ENCODE results near the gene ADGRE2. TPM values are rescaled to one million over a fixed set of nuclear protein-coding genes. Genes with fewer than 3 reads are reported as not detected.
"Not testable (repeated sequence)": the region's sequence is repeated elsewhere in the genome, so short reads cannot be mapped to it uniquely, and the experiment has no call there.

The ADGRE2 gene
- total and polyA plus RNA-seq, 2 experiments from 2014 or later, result 2.4 TPM

- DNase-seq (ENCODE audit: low spot score); H3K9me2 ChIP-seq (ENCODE audit: insufficient read depth); H3K9me3 Mint-ChIP-seq; H2AFZ ChIP-seq; H3K36me3 ChIP-seq (ENCODE audit: insufficient read depth); H4K20me1 ChIP-seq (replicated peaks; ENCODE audit: insufficient read depth); H3K27ac Mint-ChIP-seq; H3K36me3 Mint-ChIP-seq (ENCODE audit: low read depth); H3F3A ChIP-seq (replicated peaks; ENCODE audit: low read depth); H3K4me1 Mint-ChIP-seq; H3K27ac ChIP-seq (ENCODE audit: low read depth); ATAC-seq; H3K4me2 ChIP-seq; H3K27me3 ChIP-seq (ENCODE audit: insufficient read depth); H3K4me1 ChIP-seq (ENCODE audit: insufficient read depth); H3K4me3 ChIP-seq; H3K79me2 ChIP-seq (replicated peaks; ENCODE audit: insufficient read depth): not testable (repeated sequence)
- H3K27me3 Mint-ChIP-seq (ENCODE audit: insufficient read depth, low read depth, poor library complexity), result peaks cover 10% of the 10 kb centered on the region
- 0 out of 3 replicates have a peak overlapping the region, but pooled peaks have one; percentile 21 for H3K4me3 Mint-ChIP-seq
These were observed 715 bp downstream of the ADGRE2 start for GRCh38 chr19:14777645-14778044.

GRCh38 chr19:14775869-14776586 lies 2.3 kb downstream of the ADGRE2 start:
- Mint-ChIP-seq H3K36me3 (ENCODE audit: low read depth) (peaks cover 3% of the 10 kb centered on the region; the same call in 2 of the 3 replicates), H3K27me3 (ENCODE audit: insufficient read depth, low read depth, poor library complexity) (peaks cover 10% of the 10 kb centered on the region), H3K9me3 (no peaks in the 10 kb centered on the region), H3K4me3 (peak overlapping the region; percentile 84), H3K27ac (no peak overlapping the region), H3K4me1 (peaks cover 9% of the 10 kb centered on the region)
- H4K20me1 ChIP-seq (replicated peaks; ENCODE audit: insufficient read depth), result no peaks in the 10 kb centered on the region
- no peaks in the 10 kb centered on the region for H3K79me2 ChIP-seq (replicated peaks; ENCODE audit: insufficient read depth)
- peaks cover 3% of the 10 kb centered on the region; the same call in 1 of the 2 replicates for H3K27me3 ChIP-seq (ENCODE audit: insufficient read depth)
- peak; percentile 48 for DNase-seq (ENCODE audit: low spot score)
- H2AFZ ChIP-seq, result peak overlapping the region; percentile 98
- ATAC-seq, result peak; percentile 34
- no peak overlapping the region for H3K27ac ChIP-seq (ENCODE audit: low read depth)
- H3K4me1 ChIP-seq (ENCODE audit: insufficient read depth), result no peaks in the 10 kb centered on the region; the same call in 1 of the 2 replicates
- peak overlapping the region; percentile 87 for H3K4me2 ChIP-seq
- no peaks in the 10 kb centered on the region for H3K36me3 ChIP-seq (ENCODE audit: insufficient read depth)
- peak overlapping the region; percentile 66 for H3K4me3 ChIP-seq
- no peaks in the 10 kb centered on the region for H3F3A ChIP-seq (replicated peaks; ENCODE audit: low read depth)
- H3K9me2 ChIP-seq (ENCODE audit: insufficient read depth), result no peaks in the 10 kb centered on the region
- TF ChIP-seq CREB1 (CRISPR knock-in tag; IDR thresholded peaks at IDR 0.05; ENCODE audit: low read depth) (no peak), JUNB (IDR thresholded peaks at IDR 0.05; ENCODE audit: unreplicated experiment) (no peak), ZNF462 (CRISPR knock-in tag; IDR thresholded peaks at IDR 0.05) (no peak), EZH2 (IDR thresholded peaks at IDR 0.05; ENCODE audit: low read depth, unreplicated experiment) (no peak), STAT1 (IDR thresholded peaks at IDR 0.05; ENCODE audit: unreplicated experiment) (no peak), REST (IDR thresholded peaks at IDR 0.05; ENCODE audit: unreplicated experiment) (no peak), EZH2phosphoT487 (IDR thresholded peaks at IDR 0.05; ENCODE audit: unreplicated experiment) (no peak), CTCF (conservative IDR thresholded peaks at IDR 0.05; ENCODE audit: low read depth in 2 of 2) (no peak)

All from GM23338 (cell line).